ENCODE data around the gene RBP3. TPM values are rescaled to one million over a fixed set of nuclear protein-coding genes. Genes with fewer than 3 reads are reported as not detected.

RBP3 gene
- total RNA-seq = not detected in 2 replicates

GRCh38 chr10:47348138-47348651 lies at the start of gene RBP3:
RBP3 (plus strand) TSS chr10:47348363; CDS start chr10:47348485, 122 bp downstream.

DNA sequence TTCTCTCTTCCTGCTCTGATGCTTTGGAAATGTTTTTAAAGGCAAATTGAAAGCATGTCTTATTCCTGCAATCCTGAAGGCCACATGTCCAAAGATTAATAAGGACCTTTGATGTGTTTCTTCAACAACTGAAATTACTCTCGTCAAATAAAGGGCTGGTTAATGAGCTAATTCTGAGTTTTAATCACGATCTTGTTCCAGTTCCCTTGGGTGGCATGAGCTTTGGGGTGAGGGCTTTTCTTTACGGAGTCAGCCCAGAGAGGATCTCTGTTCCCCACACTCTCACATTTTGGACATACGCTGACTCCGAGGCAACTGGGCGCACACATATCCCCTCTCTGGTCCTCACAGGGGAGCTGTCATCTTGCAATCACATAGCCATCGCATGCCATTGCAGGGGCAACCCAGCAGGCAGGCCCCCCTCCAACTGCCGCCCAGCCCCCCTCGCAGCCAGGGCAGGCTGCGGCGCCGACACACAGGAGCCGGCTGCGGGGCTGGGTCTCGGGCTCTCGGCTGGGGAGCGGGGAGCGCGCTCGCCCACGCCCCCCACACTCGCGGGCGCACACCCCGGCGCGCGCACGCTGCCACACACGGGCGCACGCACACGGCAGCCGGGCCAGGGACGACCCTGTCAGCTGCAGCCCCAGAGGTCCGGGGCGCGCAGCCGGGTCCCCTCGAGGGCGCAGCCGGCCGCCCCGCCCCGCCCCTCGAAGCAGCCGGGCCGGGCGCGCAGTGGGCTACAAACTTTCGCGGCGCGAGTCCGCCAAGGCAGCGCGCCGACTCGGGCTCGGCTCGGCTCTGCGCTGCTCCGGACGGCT lies 48.3 kb upstream of the RBP3 start, which contains the start of gene GDF10:
GDF10 (plus strand) TSS at position 587 of the 818 bp plus-strand sequence. CDS start 455 bp downstream, outside the sequence.

GRCh38 chr10:47322300-47323061 lies 25.7 kb upstream of the RBP3 start, which contains the start of gene GDF2:
GDF2 (plus strand) TSS chr10:47322454; CDS start chr10:47322669, 215 bp downstream.

GRCh38 chr10:47384148-47384921 lies 36.2 kb downstream of the RBP3 start, which contains the start of gene ZNF488:
ZNF488 (minus strand) TSS chr10:47384293; CDS start chr10:47368829, 15,464 bp downstream.

Other genes with a start within 250 kb of the RBP3 start
- under 0.01 TPM in 1 of 2 replicates, not detected in the other for gene GDF10, start 48.2 kb upstream of the RBP3 start, total RNA-seq
- gene GDF2, start 25.9 kb upstream of the RBP3 start, total RNA-seq = not detected in 2 replicates
- gene ZNF488, start 35.9 kb downstream of the RBP3 start, total RNA-seq = 0.17 and 0.45 TPM in 2 replicates
- gene ANXA8, start 135.8 kb downstream of the RBP3 start, total RNA-seq = 0.30 TPM in 1 of 2 replicates, not detected in the other
- not detected in 2 replicates for gene FAM25G, start 143.3 kb downstream of the RBP3 start, total RNA-seq
- 2.0 and 2.1 TPM in 2 replicates for gene AGAP9, start 175.3 kb downstream of the RBP3 start, total RNA-seq